ENCODE results near the gene SLC16A10.

SLC16A10 gene

GRCh38 chr6:111274593-111275217, 187.4 kb downstream of the SLC16A10 start:
- DNase-seq (ENCODE audit: low read depth): no peak
- no peak overlapping the region for H3K4me3 ChIP-seq (ENCODE audit: low read length)
- TF ChIP-seq, protein P1, sequence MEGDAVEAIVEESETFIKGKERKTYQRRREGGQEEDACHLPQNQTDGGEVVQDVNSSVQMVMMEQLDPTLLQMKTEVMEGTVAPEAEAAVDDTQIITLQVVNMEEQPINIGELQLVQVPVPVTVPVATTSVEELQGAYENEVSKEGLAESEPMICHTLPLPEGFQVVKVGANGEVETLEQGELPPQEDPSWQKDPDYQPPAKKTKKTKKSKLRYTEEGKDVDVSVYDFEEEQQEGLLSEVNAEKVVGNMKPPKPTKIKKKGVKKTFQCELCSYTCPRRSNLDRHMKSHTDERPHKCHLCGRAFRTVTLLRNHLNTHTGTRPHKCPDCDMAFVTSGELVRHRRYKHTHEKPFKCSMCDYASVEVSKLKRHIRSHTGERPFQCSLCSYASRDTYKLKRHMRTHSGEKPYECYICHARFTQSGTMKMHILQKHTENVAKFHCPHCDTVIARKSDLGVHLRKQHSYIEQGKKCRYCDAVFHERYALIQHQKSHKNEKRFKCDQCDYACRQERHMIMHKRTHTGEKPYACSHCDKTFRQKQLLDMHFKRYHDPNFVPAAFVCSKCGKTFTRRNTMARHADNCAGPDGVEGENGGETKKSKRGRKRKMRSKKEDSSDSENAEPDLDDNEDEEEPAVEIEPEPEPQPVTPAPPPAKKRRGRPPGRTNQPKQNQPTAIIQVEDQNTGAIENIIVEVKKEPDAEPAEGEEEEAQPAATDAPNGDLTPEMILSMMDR (conservative IDR thresholded peaks at IDR 0.05; ENCODE audit: low read depth, low read length): no peak

DNA sequence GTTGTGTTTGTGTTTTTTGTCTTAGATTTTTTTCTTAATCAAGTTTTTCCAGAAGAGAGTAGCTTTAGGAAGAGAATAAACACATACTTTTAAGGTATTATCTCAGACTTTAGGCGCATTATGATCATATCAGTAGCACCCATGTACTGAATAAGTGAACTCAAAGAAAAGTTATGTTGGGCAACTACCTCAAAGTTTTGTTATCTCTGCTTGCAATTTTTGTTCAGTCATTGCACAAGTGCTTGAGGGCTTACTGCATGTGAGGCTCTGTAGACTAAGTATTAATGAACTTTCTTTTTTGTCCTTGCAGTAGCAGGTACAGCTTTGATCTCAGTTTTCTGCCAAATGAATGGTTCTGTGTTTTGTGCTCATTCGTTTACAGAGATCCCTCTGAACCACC, 189.0 kb downstream of the SLC16A10 start:
- TF ChIP-seq, protein P1 (conservative IDR thresholded peaks at IDR 0.05; ENCODE audit: low read depth, low read length): no peak
- DNase-seq (ENCODE audit: low read depth): no peak
- no peak overlapping the region for H3K4me3 ChIP-seq (ENCODE audit: low read length)

DNA sequence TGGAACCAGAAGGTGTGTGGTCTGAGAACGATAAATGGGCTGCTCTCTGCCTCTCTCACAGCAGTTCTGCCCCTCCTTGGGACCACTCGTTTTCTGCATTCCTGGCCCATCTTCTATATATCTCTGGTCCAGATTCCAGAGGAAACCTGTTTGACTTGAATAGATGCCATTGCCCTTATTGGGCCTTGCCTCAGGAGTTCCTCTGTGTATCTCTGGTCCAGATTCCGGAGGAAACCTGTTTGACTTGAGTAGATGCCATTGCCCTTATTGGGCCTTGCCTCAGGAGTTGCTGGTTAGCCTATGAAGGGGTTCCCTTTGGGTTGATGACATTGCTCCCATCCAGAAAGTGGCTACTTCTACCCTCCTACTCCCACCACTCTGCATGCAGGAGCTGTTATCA, 189.4 kb downstream of the SLC16A10 start:
- no peak overlapping the region for H3K4me3 ChIP-seq (ENCODE audit: low read length)
- DNase-seq (ENCODE audit: low read depth): no peak
- TF ChIP-seq, protein P1 (conservative IDR thresholded peaks at IDR 0.05; ENCODE audit: low read depth, low read length): no peak

- no peak overlapping the region for H3K4me3 ChIP-seq (ENCODE audit: low read length)
- no peak for DNase-seq (ENCODE audit: low read depth)
- TF ChIP-seq, protein P1 (conservative IDR thresholded peaks at IDR 0.05; ENCODE audit: low read depth, low read length): no peak
Observed at GRCh38 chr6:111277819-111278218, 190.5 kb downstream of the SLC16A10 start.

GRCh38 chr6:111278731-111279130, 191.4 kb downstream of the SLC16A10 start:
- TF ChIP-seq, protein P1 (conservative IDR thresholded peaks at IDR 0.05; ENCODE audit: low read depth, low read length): no peak
- H3K4me3 ChIP-seq (ENCODE audit: low read length): no peak overlapping the region
- DNase-seq (ENCODE audit: low read depth): no peak

- DNase-seq (ENCODE audit: low read depth): no peak
- TF ChIP-seq, protein P1 (conservative IDR thresholded peaks at IDR 0.05; ENCODE audit: low read depth, low read length): no peak
- no peak overlapping the region for H3K4me3 ChIP-seq (ENCODE audit: low read length)
Observed at GRCh38 chr6:111280445-111280955, 193.2 kb downstream of the SLC16A10 start.

All from retinal pigment epithelial cell (primary cell).